ENCODE data around the gene CDH13.

CDH13 gene

GRCh38 chr16:82965808-82966207 is 339.0 kb downstream of the CDH13 start:
- no peak for DNase-seq

- DNase-seq = no peak
Measured at GRCh38 chr16:82967424-82967823, 340.7 kb downstream of the CDH13 start.

- DNase-seq = no peak
Measured at GRCh38 chr16:82971126-82971525, 344.4 kb downstream of the CDH13 start.

GRCh38 chr16:82972331-82972919 is 345.7 kb downstream of the CDH13 start:
- DNase-seq = no peak

- no peak for DNase-seq
Measured at GRCh38 chr16:82979406-82980111, 352.8 kb downstream of the CDH13 start.

GRCh38 chr16:82980810-82981209 is 354.0 kb downstream of the CDH13 start:
- no peak for DNase-seq

- no peak for DNase-seq
Measured at GRCh38 chr16:82987767-82988166, 361.0 kb downstream of the CDH13 start.

GRCh38 chr16:82990155-82990554 is 363.4 kb downstream of the CDH13 start:
- no peak for DNase-seq

- DNase-seq = no peak
Measured at GRCh38 chr16:82991410-82991809, 364.6 kb downstream of the CDH13 start.

GRCh38 chr16:82991966-82992675 is 365.4 kb downstream of the CDH13 start:
- DNase-seq = no peak

GRCh38 chr16:82992786-82993185 is 366.0 kb downstream of the CDH13 start:
- no peak for DNase-seq

- DNase-seq = no peak
Measured at GRCh38 chr16:82993415-82993814, 366.6 kb downstream of the CDH13 start.

- no peak for DNase-seq
Measured at GRCh38 chr16:82993926-82994325, 367.2 kb downstream of the CDH13 start.

GRCh38 chr16:82995286-82995923 is 368.6 kb downstream of the CDH13 start:
- DNase-seq = no peak

- DNase-seq = no peak
Measured at GRCh38 chr16:82995924-82996441, 369.2 kb downstream of the CDH13 start.

- DNase-seq = no peak
Measured at GRCh38 chr16:82996814-82997213, 370.0 kb downstream of the CDH13 start.

GRCh38 chr16:82999711-83000110 is 372.9 kb downstream of the CDH13 start:
- DNase-seq = no peak

GRCh38 chr16:83002351-83003334 is 375.9 kb downstream of the CDH13 start:
- no peak for DNase-seq

- no peak for DNase-seq
Measured at GRCh38 chr16:83004868-83005652, 378.3 kb downstream of the CDH13 start.

GRCh38 chr16:83005653-83006160 is 378.9 kb downstream of the CDH13 start:
- no peak for DNase-seq
